Omental fat pad (tissue), 4 donors: ENCODE results near the gene GALK2. TPM values are rescaled to one million over a fixed set of nuclear protein-coding genes. Genes with fewer than 3 reads are reported as not detected.
"Not testable (repeated sequence)": the region's sequence is repeated elsewhere in the genome, so short reads cannot be mapped to it uniquely, and the experiment has no call there.

Experiments
- ATAC-seq: fragments of 150-250 bp; one replicate; pipeline ENCODE4 v1.9.1; 2016; ENCODE audit warnings: mild to moderate bottlenecking, moderate library complexity; ENCODE audit not compliant: low FRiP score
- DNase-seq: peaks from one replicate; pipeline ENCODE4 v3.0.0-alpha.2; 2019; ENCODE audit warnings: low spot score
- CTCF ChIP-seq, 3 donors: fragments of 450-650 bp; IDR thresholded peaks; one replicate each; pipeline ENCODE4 v1.5.1; 2016 to 2017; ENCODE audit warnings: antibody characterized with exemption in 3 of 3, mild to moderate bottlenecking in 3 of 3, moderate library complexity in 2 of 3
- total RNA-seq, 4 donors: library from RNA; depleted of rRNA; stranded (reverse); fragments of >200 nt; gene quantifications; one replicate each; pipeline ENCODE4 v1.1.0, GENCODE V29; 2016

Gene GALK2
- total RNA-seq, 4 donors from 2014 or later = 18.6 to 35.5 (median 32.5) TPM

- DNase-seq (no peak), ATAC-seq (no peak)
- no peak for TF ChIP-seq CTCF (IDR thresholded peaks at IDR 0.05)
Measured at GRCh38 chr15:49178497-49178896, 8.4 kb downstream of the GALK2 start.

GRCh38 chr15:49179433-49180190, 9.6 kb downstream of the GALK2 start:
- DNase-seq = no peak
- no peak for ATAC-seq
- no peak for TF ChIP-seq CTCF (IDR thresholded peaks at IDR 0.05)

GRCh38 chr15:49182128-49182527, 12.1 kb downstream of the GALK2 start:
- no peak for ATAC-seq

GRCh38 chr15:49183741-49184140, 13.7 kb downstream of the GALK2 start:
- ATAC-seq, DNase-seq: not testable (repeated sequence)

More at GRCh38 chr15:49182128-49182527, 12.1 kb downstream of the GALK2 start:
- DNase-seq = no peak
- no peak for TF ChIP-seq CTCF (IDR thresholded peaks at IDR 0.05)

GRCh38 chr15:49185473-49185872, 15.4 kb downstream of the GALK2 start:
- no peak for TF ChIP-seq CTCF (IDR thresholded peaks at IDR 0.05)
- ATAC-seq (no peak), DNase-seq (no peak)

GRCh38 chr15:49187549-49188245, 17.6 kb downstream of the GALK2 start:
- DNase-seq (no peak), ATAC-seq (no peak)
- TF ChIP-seq CTCF (IDR thresholded peaks at IDR 0.05) = no peak

GRCh38 chr15:49188933-49189332, 18.9 kb downstream of the GALK2 start:
- no peak for ATAC-seq
- TF ChIP-seq CTCF (IDR thresholded peaks at IDR 0.05) = no peak
- DNase-seq = no peak
